Stimulated activated naive CD4-positive, alpha-beta T cell treated with Interleukin-2 at 50 U/mL for 16 hours (primary cell): ENCODE data around the gene NTM.

Experiments
- DNase-seq: peaks from one replicate; lab custom pipeline; 2025; lab: John Stamatoyannopoulos, UW

The NTM gene

GRCh38 chr11:131499199-131499598 is 128.8 kb downstream of the NTM start:
- DNase-seq: no peak

GRCh38 chr11:131503017-131503416 is 132.6 kb downstream of the NTM start:
- no peak for DNase-seq

GRCh38 chr11:131504199-131504949 is 134.0 kb downstream of the NTM start:
- DNase-seq: no peak

- no peak for DNase-seq
Observed at GRCh38 chr11:131506348-131506747, 135.9 kb downstream of the NTM start.

GRCh38 chr11:131510662-131511061 is 140.2 kb downstream of the NTM start:
- DNase-seq: no peak

- no peak for DNase-seq
Observed at GRCh38 chr11:131511794-131512193, 141.4 kb downstream of the NTM start.

GRCh38 chr11:131512228-131512627 is 141.8 kb downstream of the NTM start:
- no peak for DNase-seq

GRCh38 chr11:131514062-131514461 is 143.6 kb downstream of the NTM start:
- no peak for DNase-seq

- no peak for DNase-seq
Observed at GRCh38 chr11:131518305-131518838, 148.0 kb downstream of the NTM start.

- no peak for DNase-seq
Observed at GRCh38 chr11:131522851-131523250, 152.4 kb downstream of the NTM start.

- no peak for DNase-seq
Observed at GRCh38 chr11:131530407-131530806, 160.0 kb downstream of the NTM start.

GRCh38 chr11:131533149-131533548 is 162.7 kb downstream of the NTM start:
- no peak for DNase-seq

- DNase-seq: no peak
Observed at GRCh38 chr11:131533998-131534397, 163.6 kb downstream of the NTM start.

- no peak for DNase-seq
Observed at GRCh38 chr11:131534611-131535010, 164.2 kb downstream of the NTM start.

- DNase-seq: no peak
Observed at GRCh38 chr11:131536159-131536558, 165.7 kb downstream of the NTM start.

GRCh38 chr11:131537196-131537595 is 166.8 kb downstream of the NTM start:
- DNase-seq: no peak

GRCh38 chr11:131537748-131538147 is 167.3 kb downstream of the NTM start:
- no peak for DNase-seq

- DNase-seq: no peak
Observed at GRCh38 chr11:131538322-131538721, 167.9 kb downstream of the NTM start.

GRCh38 chr11:131540676-131541075 is 170.3 kb downstream of the NTM start:
- no peak for DNase-seq

GRCh38 chr11:131543389-131544025 is 173.1 kb downstream of the NTM start:
- no peak for DNase-seq

GRCh38 chr11:131544591-131544990 is 174.2 kb downstream of the NTM start:
- no peak for DNase-seq

- no peak for DNase-seq
Observed at GRCh38 chr11:131546218-131546895, 175.9 kb downstream of the NTM start.

- no peak for DNase-seq
Observed at GRCh38 chr11:131549099-131549498, 178.7 kb downstream of the NTM start.
